Measurements from ENCODE around the gene CD8B. TPM values are rescaled to one million over a fixed set of nuclear protein-coding genes. Genes with fewer than 3 reads are reported as not detected.

CD8B gene
- total and polyA plus RNA-seq, 8 donors, result 0.39 to 3.6 (median 0.70) TPM; not detected in 1

GRCh38 chr2:86789687-86790133 is 72.0 kb downstream of the CD8B start:
- no peak for DNase-seq
- TF ChIP-seq, protein P1, sequence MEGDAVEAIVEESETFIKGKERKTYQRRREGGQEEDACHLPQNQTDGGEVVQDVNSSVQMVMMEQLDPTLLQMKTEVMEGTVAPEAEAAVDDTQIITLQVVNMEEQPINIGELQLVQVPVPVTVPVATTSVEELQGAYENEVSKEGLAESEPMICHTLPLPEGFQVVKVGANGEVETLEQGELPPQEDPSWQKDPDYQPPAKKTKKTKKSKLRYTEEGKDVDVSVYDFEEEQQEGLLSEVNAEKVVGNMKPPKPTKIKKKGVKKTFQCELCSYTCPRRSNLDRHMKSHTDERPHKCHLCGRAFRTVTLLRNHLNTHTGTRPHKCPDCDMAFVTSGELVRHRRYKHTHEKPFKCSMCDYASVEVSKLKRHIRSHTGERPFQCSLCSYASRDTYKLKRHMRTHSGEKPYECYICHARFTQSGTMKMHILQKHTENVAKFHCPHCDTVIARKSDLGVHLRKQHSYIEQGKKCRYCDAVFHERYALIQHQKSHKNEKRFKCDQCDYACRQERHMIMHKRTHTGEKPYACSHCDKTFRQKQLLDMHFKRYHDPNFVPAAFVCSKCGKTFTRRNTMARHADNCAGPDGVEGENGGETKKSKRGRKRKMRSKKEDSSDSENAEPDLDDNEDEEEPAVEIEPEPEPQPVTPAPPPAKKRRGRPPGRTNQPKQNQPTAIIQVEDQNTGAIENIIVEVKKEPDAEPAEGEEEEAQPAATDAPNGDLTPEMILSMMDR (IDR thresholded peaks at IDR 0.05), result no peak
- ATAC-seq, result no peak
- intact Hi-C loops (cut with DNase I), result no loop called here
- H3K4me3 ChIP-seq, result peak overlapping the region in 1 of 2 donors; percentile 22
- H3K4me1 ChIP-seq, result peaks cover 19 to 30% of the 10 kb centered on the region in 2 donors
- no peak overlapping the region for H3K27ac ChIP-seq
- no peaks in the 10 kb centered on the region for H3K36me3 ChIP-seq
- H3K9me3 ChIP-seq, result no peaks in the 10 kb centered on the region
- peaks cover 53 to 75% of the 10 kb centered on the region in 2 donors for H3K27me3 ChIP-seq

- DNase-seq (no peak), ATAC-seq (no peak)
- intact Hi-C loops (cut with DNase I), result no loop called here
- Histone ChIP-seq H3K36me3 (no peaks in the 10 kb centered on the region), H3K27me3 (peaks cover 53 to 75% of the 10 kb centered on the region in 2 donors), H3K9me3 (no peaks in the 10 kb centered on the region), H3K27ac (no peak overlapping the region), H3K4me3 (peak overlapping the region in 1 of 2 donors; percentile 22), H3K4me1 (peaks cover 19 to 30% of the 10 kb centered on the region in 2 donors)
- TF ChIP-seq, protein P1 (IDR thresholded peaks at IDR 0.05), result no peak
These were observed 72.6 kb downstream of the CD8B start for GRCh38 chr2:86788881-86789686.

DNA sequence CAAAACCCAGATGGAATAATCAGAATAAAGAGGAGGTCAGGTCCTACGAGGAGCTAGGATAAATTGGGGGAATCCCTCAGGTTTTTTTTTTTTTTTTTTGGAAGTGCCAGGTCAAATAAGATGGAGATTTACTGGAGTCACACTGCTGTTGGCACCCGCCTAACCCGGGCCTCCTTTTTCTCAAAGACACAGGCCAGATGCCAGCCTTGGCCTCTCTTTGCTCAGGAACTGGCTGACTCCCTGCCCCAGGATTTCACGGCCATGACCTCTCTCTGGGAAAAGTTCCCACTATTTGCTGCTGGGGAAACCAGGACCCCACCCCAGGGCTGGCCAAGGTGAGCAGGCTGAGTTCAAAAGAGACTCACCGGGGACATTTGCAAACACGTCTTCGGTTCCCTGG is 73.5 kb downstream of the CD8B start:
- H3K36me3 ChIP-seq, result no peaks in the 10 kb centered on the region
- ATAC-seq (no peak), DNase-seq (no peak)
- intact Hi-C loops (cut with DNase I), result no loop called here
- no peaks in the 10 kb centered on the region for H3K9me3 ChIP-seq
- peaks cover 53 to 68% of the 10 kb centered on the region in 2 donors for H3K27me3 ChIP-seq
- peaks cover 19 to 30% of the 10 kb centered on the region in 2 donors for H3K4me1 ChIP-seq
- H3K4me3 ChIP-seq, result no peak overlapping the region
- no peak overlapping the region for H3K27ac ChIP-seq
- TF ChIP-seq, protein P1 (IDR thresholded peaks at IDR 0.05), result no peak

- peak in 1 of 4 donors; percentile 74 for DNase-seq
- no peak overlapping the region for H3K27ac ChIP-seq
These were observed 74.0 kb downstream of the CD8B start for GRCh38 chr2:86787736-86788135.

DNA sequence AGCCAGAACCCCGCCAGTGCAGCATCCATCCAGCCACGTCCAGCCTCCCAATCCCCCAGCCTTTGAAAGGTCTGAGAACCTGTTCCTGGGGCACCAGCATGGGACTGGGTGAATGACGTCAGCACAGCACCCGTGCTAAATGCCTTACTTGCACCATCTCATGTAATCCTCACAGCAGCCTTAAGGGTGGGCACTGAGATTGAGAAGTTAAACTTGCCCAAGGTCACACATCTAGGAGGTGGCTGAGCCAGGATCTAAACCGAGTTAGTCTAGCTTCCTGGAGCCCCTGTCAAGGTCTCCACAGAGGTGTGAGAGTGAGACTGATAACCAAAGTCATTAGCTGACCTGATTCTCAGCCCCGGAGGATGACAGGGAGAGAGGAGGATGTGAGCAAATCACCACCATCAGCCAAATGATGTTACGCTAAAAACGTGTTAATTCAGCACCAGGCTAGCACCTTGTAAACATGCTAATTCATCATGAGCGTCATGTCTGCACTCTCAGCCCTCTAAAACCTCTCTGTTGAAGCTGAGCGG is 75.6 kb downstream of the CD8B start:
- no peaks in the 10 kb centered on the region for H3K36me3 ChIP-seq
- DNase-seq (no peak), ATAC-seq (no peak)
- H3K27ac ChIP-seq, result no peak overlapping the region
- peaks cover 19 to 25% of the 10 kb centered on the region in 2 donors for H3K4me1 ChIP-seq
- intact Hi-C loops (cut with DNase I), result no loop called here
- H3K4me3 ChIP-seq, result no peak overlapping the region
- TF ChIP-seq, protein P1 (IDR thresholded peaks at IDR 0.05), result no peak
- H3K27me3 ChIP-seq, result peaks cover 32 to 47% of the 10 kb centered on the region in 2 donors
- H3K9me3 ChIP-seq, result no peaks in the 10 kb centered on the region

More at GRCh38 chr2:86787736-86788135, 74.0 kb downstream of the CD8B start:
- peaks cover 49 to 64% of the 10 kb centered on the region in 2 donors for H3K27me3 ChIP-seq
- no peak for ATAC-seq
- H3K4me1 ChIP-seq, result peaks cover 19 to 30% of the 10 kb centered on the region in 2 donors
- H3K36me3 ChIP-seq, result no peaks in the 10 kb centered on the region
- H3K4me3 ChIP-seq, result no peak overlapping the region
- intact Hi-C loops (cut with DNase I), result no loop called here
- H3K9me3 ChIP-seq, result no peaks in the 10 kb centered on the region
- TF ChIP-seq, protein P1 (IDR thresholded peaks at IDR 0.05), result no peak

Data from left lung (tissue), 10 donors.